HepG2 (cell line): ENCODE results near the gene SLC25A11. TPM values are rescaled to one million over a fixed set of nuclear protein-coding genes. Genes with fewer than 3 reads are reported as not detected.

Experiments
- CENPX ChIP-seq: sonication (generic); formaldehyde crosslinking; IDR thresholded peaks from 2 replicates; pipeline ENCODE4 v1.9.0; 2021; ENCODE audit warnings: mild to moderate bottlenecking, missing genetic modification reagents, moderate library complexity
- CREM ChIP-seq, 2 experiments: sonication (generic) in 1 of 2; formaldehyde crosslinking in 1 of 2; IDR thresholded peaks; 2 replicates each; pipeline versions ENCODE4 v1.4.0 to v1.6.1; 2016 to 2020; ENCODE audit warnings: antibody characterized with exemption in 1 of 2, mild to moderate bottlenecking in 1 of 2, missing genetic modification reagents in 1 of 2
- HMGXB4 ChIP-seq, 2 experiments: sonication (generic) in 1 of 2; formaldehyde crosslinking in 1 of 2; IDR thresholded peaks; 2 replicates each; pipeline versions ENCODE4 v1.4.0 to v1.6.1; 2018 to 2020; ENCODE audit warnings: missing genetic modification reagents in 2 of 2, borderline replicate concordance in 1 of 2, low read depth in 1 of 2, mild to moderate bottlenecking in 1 of 2, missing biosample characterization in 1 of 2
- KDM4B ChIP-seq: sonication (generic); formaldehyde crosslinking; IDR thresholded peaks from 2 replicates; pipeline ENCODE4 v1.4.0; 2020; ENCODE audit warnings: missing genetic modification reagents
- KDM5B ChIP-seq: sonication (generic); formaldehyde crosslinking; IDR thresholded peaks from 2 replicates; pipeline ENCODE4 v1.4.0; 2020; ENCODE audit warnings: missing genetic modification reagents, mild to moderate bottlenecking, borderline replicate concordance
- PAXIP1 ChIP-seq: sonication (generic); formaldehyde crosslinking; conservative IDR thresholded peaks from 2 replicates; pipeline ENCODE4 v1.4.0; 2020; ENCODE audit warnings: mild to moderate bottlenecking, missing genetic modification reagents, moderate library complexity
- POLR2AphosphoS2 ChIP-seq: IDR thresholded peaks from 2 replicates; pipeline ENCODE4 v1.6.1; 2011; ENCODE audit warnings: low read depth, low read length, improper control_type of control experiment
- POLR2AphosphoS5 ChIP-seq: IDR thresholded peaks from 2 replicates; pipeline ENCODE4 v1.6.1; 2012; ENCODE audit warnings: low read depth, low read length
- STAT6 ChIP-seq: sonication (generic); formaldehyde crosslinking; IDR thresholded peaks from 2 replicates; pipeline ENCODE4 v1.4.0; 2020; ENCODE audit warnings: missing genetic modification reagents, mild to moderate bottlenecking, borderline replicate concordance
- ZFP1 ChIP-seq: IDR thresholded peaks from 2 replicates; pipeline ENCODE4 v1.6.1; 2016
- ZFX ChIP-seq: sonication (generic); formaldehyde crosslinking; IDR thresholded peaks from 2 replicates; pipeline ENCODE4 v1.4.0; 2020; ENCODE audit warnings: mild to moderate bottlenecking, low read depth, missing genetic modification reagents, moderate library complexity
- ZNF264 ChIP-seq: sonication (generic); formaldehyde crosslinking; IDR thresholded peaks from 2 replicates; pipeline ENCODE4 v1.4.0; 2020; ENCODE audit warnings: missing genetic modification reagents
- ZNF670 ChIP-seq: sonication (generic); formaldehyde crosslinking; IDR thresholded peaks from 2 replicates; pipeline ENCODE4 v1.8.0; 2022; ENCODE audit warnings: mild to moderate bottlenecking, missing genetic modification reagents, borderline replicate concordance
- polyA plus RNA-seq, 8 experiments: library from polyadenylated mRNA; depleted of rRNA in 3 of 8; stranded (reverse) in 7 of 8; unstranded in 1 of 8; fragments of >200 nt; fragmentation: Illumina TruSeq in 4 of 8; extraction: Trizol in 4 of 8; gene quantifications; 2 replicates each; pipeline versions ENCODE4 v1.2.1 to v1.2.3, GENCODE V29; 2011 to 2016; ENCODE audit warnings: low read depth in 4 of 8, missing spikeins in 1 of 8, mixed read lengths in 1 of 8; ENCODE audit not compliant: insufficient read depth in 1 of 8
- total RNA-seq, 5 experiments: library from RNA; depleted of rRNA; stranded (reverse); fragments of >200 nt; fragmentation: Illumina TruSeq; extraction: Trizol; gene quantifications; 2 replicates each; pipeline ENCODE4 v1.2.3, GENCODE V29; 2016; ENCODE audit warnings: low read depth in 1 of 5

Gene SLC25A11
- total and polyA plus RNA-seq, 2 of the 13 experiments (the other 11 are each of a cell fraction or from before 2014, with no cell fraction given): 35.4 to 47.2 TPM

GRCh38 chr17:4939796-4940554 is at the start of gene SLC25A11, which contains the start of gene RNF167 (continued):
- TF ChIP-seq PAXIP1: peak; percentile 40; the same call in 1 of the 2 replicates
- TF ChIP-seq CREM (IDR thresholded peaks at IDR 0.05): peak; percentile 69
- no peak for TF ChIP-seq CREM (CRISPR knock-in tag; IDR thresholded peaks at IDR 0.05)
- TF ChIP-seq ZNF264 (CRISPR knock-in tag): no peak
- TF ChIP-seq STAT6 (CRISPR knock-in tag): peak; percentile 52; the same call in 1 of the 2 replicates
- no peak for TF ChIP-seq KDM4B (CRISPR knock-in tag)
- TF ChIP-seq ZFX (CRISPR knock-in tag): peak; percentile 90
- TF ChIP-seq POLR2AphosphoS5: peak; percentile 78
- no peak; the same call in 1 of the 2 replicates for TF ChIP-seq ZNF670 (CRISPR knock-in tag)
- no peak for TF ChIP-seq ZFP1 (CRISPR knock-in tag)
- TF ChIP-seq HMGXB4 (CRISPR knock-in tag; IDR thresholded peaks at IDR 0.05; ENCODE audit: borderline replicate concordance in 1 of 2, low read depth in 1 of 2): peak; percentile 19 to 45; a peak in 1 of 4 replicates
- no peak for TF ChIP-seq CENPX (CRISPR knock-in tag)
- TF ChIP-seq KDM5B (CRISPR knock-in tag): 0 out of 2 replicates have a peak, but pooled peaks have one; percentile 18
- TF ChIP-seq POLR2AphosphoS2: no peak
